GM18526 (cell line): ENCODE measurements around the gene CMTM1.

Experiments
- POLR2A ChIP-seq: IDR thresholded peaks from 3 replicates; pipeline ENCODE4 v1.6.1; 2011; ENCODE audit not compliant: insufficient read length; ENCODE audit errors: extremely low read depth

The CMTM1 gene

GRCh38 chr16:66568355-66568754 is 2.1 kb downstream of the CMTM1 start:
- no peak for TF ChIP-seq POLR2A

- no peak for TF ChIP-seq POLR2A
Measured at GRCh38 chr16:66569131-66569530, 2.9 kb downstream of the CMTM1 start.

- no peak for TF ChIP-seq POLR2A
Measured at GRCh38 chr16:66569827-66570405, 3.7 kb downstream of the CMTM1 start.

- TF ChIP-seq POLR2A, result no peak
Measured at GRCh38 chr16:66572356-66572755, 6.1 kb downstream of the CMTM1 start.

GRCh38 chr16:66574081-66574480 is 7.8 kb downstream of the CMTM1 start:
- TF ChIP-seq POLR2A, result no peak

GRCh38 chr16:66574531-66574930 is 8.3 kb downstream of the CMTM1 start:
- TF ChIP-seq POLR2A, result no peak

- TF ChIP-seq POLR2A, result no peak
Measured at GRCh38 chr16:66575060-66575459, 8.8 kb downstream of the CMTM1 start.

GRCh38 chr16:66576296-66576695 is 10.1 kb downstream of the CMTM1 start:
- TF ChIP-seq POLR2A, result no peak

- TF ChIP-seq POLR2A, result no peak
Measured at GRCh38 chr16:66578651-66579531, 12.7 kb downstream of the CMTM1 start, which contains the start of gene CMTM2. TSS of gene CMTM2 (plus strand) at chr16:66579463. CDS start at chr16:66579608, 145 bp downstream.

- TF ChIP-seq POLR2A, result no peak
Measured at GRCh38 chr16:66580605-66581209, 14.5 kb downstream of the CMTM1 start.

- TF ChIP-seq POLR2A, result no peak
Measured at GRCh38 chr16:66581246-66581952, 15.2 kb downstream of the CMTM1 start.

- no peak for TF ChIP-seq POLR2A
Measured at GRCh38 chr16:66585481-66586239, 19.4 kb downstream of the CMTM1 start.

GRCh38 chr16:66587881-66588600 is 21.8 kb downstream of the CMTM1 start:
- no peak for TF ChIP-seq POLR2A
